Neuronal stem cell (in vitro differentiated cells): ENCODE data around the gene RTP4.
"Not testable (repeated sequence)": the region's sequence is repeated elsewhere in the genome, so short reads cannot be mapped to it uniquely, and the experiment has no call there.

Source experiments
- DNase-seq: peaks from one replicate; pipeline ENCODE4 v3.0.0-alpha.2; 2013; ENCODE audit warnings: low spot score
- H2AFZ ChIP-seq: one replicate; pipeline ENCODE4 v1.6.1; 2013; ENCODE audit warnings: mild to moderate bottlenecking, low read length, inconsistent platforms
- H2AK5ac ChIP-seq: 2 replicates; pipeline ENCODE4 v1.6.1; 2013; ENCODE audit warnings: low read depth, mild to moderate bottlenecking, inconsistent platforms, low read length, moderate library complexity, mixed read lengths
- H2BK120ac ChIP-seq: 2 replicates; pipeline ENCODE4 v1.6.1; 2013; ENCODE audit warnings: low read depth, mild to moderate bottlenecking, inconsistent platforms, low read length, moderate library complexity, mixed read lengths
- H2BK12ac ChIP-seq: one replicate; pipeline ENCODE4 v1.6.1; 2013; ENCODE audit warnings: low read length, inconsistent platforms
- H2BK15ac ChIP-seq: 2 replicates; pipeline ENCODE4 v1.6.1; 2013; ENCODE audit warnings: mild to moderate bottlenecking, low read length, inconsistent platforms, mixed read lengths
- H2BK5ac ChIP-seq: one replicate; pipeline ENCODE4 v1.6.1; 2013; ENCODE audit warnings: inconsistent platforms, mild to moderate bottlenecking, low read length, moderate library complexity
- H3K14ac ChIP-seq: one replicate; pipeline ENCODE4 v1.6.1; 2013; ENCODE audit warnings: low read length, inconsistent platforms
- H3K18ac ChIP-seq: 2 replicates; pipeline ENCODE4 v1.6.1; 2013; ENCODE audit warnings: low read length, inconsistent platforms
- H3K23ac ChIP-seq: 2 replicates; pipeline ENCODE4 v1.6.1; 2013; ENCODE audit warnings: low read depth, mild to moderate bottlenecking, mixed read lengths, low read length, inconsistent platforms; ENCODE audit not compliant: poor library complexity
- H3K27ac ChIP-seq: replicated peaks from 3 replicates; pipeline ENCODE4 v1.5.1; 2013; ENCODE audit warnings: low read length, inconsistent platforms
- H3K27me3 ChIP-seq, 3 experiments: 2 replicates each; pipeline ENCODE4 v1.6.1; 2013; ENCODE audit warnings: low read length in 3 of 3, mild to moderate bottlenecking in 2 of 3, inconsistent platforms in 1 of 3, low read depth in 1 of 3, mixed read lengths in 1 of 3, moderate library complexity in 1 of 3; ENCODE audit not compliant: control insufficient read depth in 3 of 3, insufficient read depth in 3 of 3
- H3K36me3 ChIP-seq, 2 donors: replicated peaks in 1 of 2; 2 replicates each; pipeline ENCODE4 v1.6.1; 2013; ENCODE audit warnings: low read length in 2 of 2; ENCODE audit not compliant: control insufficient read depth in 2 of 2, insufficient read depth in 2 of 2
- H3K4ac ChIP-seq: 2 replicates; pipeline ENCODE4 v1.6.1; 2013; ENCODE audit warnings: inconsistent platforms, mild to moderate bottlenecking, low read length, moderate library complexity
- H3K4me1 ChIP-seq, 2 donors: 1 replicate in 1 of 2; 2 replicates in 1 of 2; pipeline ENCODE4 v1.6.1; 2013; ENCODE audit warnings: low read length in 2 of 2, low read depth in 1 of 2; ENCODE audit not compliant: control insufficient read depth in 2 of 2, insufficient read depth in 1 of 2
- H3K4me2 ChIP-seq: one replicate; pipeline ENCODE4 v1.6.1; 2013; ENCODE audit warnings: mild to moderate bottlenecking, low read length, inconsistent platforms; ENCODE audit not compliant: insufficient read depth, poor library complexity, severe bottlenecking
- H3K4me3 ChIP-seq, 2 donors: 2 replicates each; pipeline ENCODE4 v1.5.1; 2013; ENCODE audit warnings: low read length in 2 of 2, mild to moderate bottlenecking in 2 of 2, inconsistent platforms in 1 of 2, moderate library complexity in 1 of 2
- H3K79me1 ChIP-seq: one replicate; pipeline ENCODE4 v1.6.1; 2013; ENCODE audit warnings: low read depth, mild to moderate bottlenecking, inconsistent platforms, low read length, moderate library complexity
- H3K9ac ChIP-seq: one replicate; pipeline ENCODE4 v1.6.1; 2013; ENCODE audit warnings: mild to moderate bottlenecking, low read depth, low read length, inconsistent platforms; ENCODE audit not compliant: poor library complexity
- H3K9me3 ChIP-seq, 2 donors: replicated peaks in 1 of 2; 2 replicates each; pipeline versions ENCODE3 to v1.6.1; 2013; ENCODE audit warnings: low read length in 2 of 2, mild to moderate bottlenecking in 2 of 2, inconsistent platforms in 1 of 2, low read depth in 1 of 2, mixed read lengths in 1 of 2, moderate library complexity in 1 of 2; ENCODE audit not compliant: control insufficient read depth in 2 of 2, insufficient read depth in 1 of 2
- H4K8ac ChIP-seq: one replicate; pipeline ENCODE4 v1.6.1; 2013; ENCODE audit warnings: low read depth, mild to moderate bottlenecking, inconsistent platforms, low read length, moderate library complexity
- H4K91ac ChIP-seq: one replicate; pipeline ENCODE4 v1.6.1; 2013; ENCODE audit warnings: low read length, low read depth, mild to moderate bottlenecking, inconsistent platforms; ENCODE audit not compliant: poor library complexity
- WGBS, 2 donors: extraction: QIAGEN DNeasy Blood & Tissue Kit; methylation state at CpG; one replicate each; pipeline ENCODE4 v1.1.7; 2013; ENCODE audit warnings: missing lambda C conversion rate in 2 of 2, mixed read lengths in 1 of 2; ENCODE audit not compliant: insufficient read length in 2 of 2, insufficient replicate concordance in 1 of 2; ENCODE audit errors: extremely low coverage in 2 of 2; 5-methylcytosine and 5-hydroxymethylcytosine counted together

RTP4 gene

DNA sequence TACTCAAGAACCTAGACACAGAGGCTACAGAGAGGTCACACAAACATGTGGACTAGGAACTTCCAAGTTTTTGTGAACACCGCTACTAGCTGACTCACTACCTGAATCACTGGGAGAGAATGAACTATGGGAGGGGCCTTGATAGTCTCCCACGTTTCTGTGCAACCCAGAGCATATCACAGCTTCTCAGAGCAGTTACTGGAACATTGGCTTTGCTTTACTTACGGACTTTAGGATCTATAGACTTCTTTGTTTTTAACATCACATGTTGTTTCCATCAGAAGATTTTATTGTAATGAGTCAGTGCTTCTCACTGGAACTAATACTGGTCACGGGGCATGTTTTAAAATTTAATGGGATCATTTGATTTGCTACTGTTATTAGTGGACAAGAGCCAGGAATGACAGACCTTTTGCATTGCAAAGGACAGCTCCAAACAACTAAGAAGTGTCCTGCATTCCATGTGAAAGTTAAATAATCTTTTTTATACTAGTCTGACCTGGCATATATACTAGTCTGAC, 35.6 kb downstream of the RTP4 start:
- no peak for DNase-seq
- H2BK15ac ChIP-seq = no peak overlapping the region
- H3K23ac ChIP-seq = no peak overlapping the region
- peaks cover 0 to 2% of the 10 kb centered on the region in 2 donors for H3K9me3 ChIP-seq
- H2BK12ac ChIP-seq = no peak overlapping the region
- no peaks in the 10 kb centered on the region for H3K27me3 ChIP-seq
- no peak overlapping the region for H4K91ac ChIP-seq
- no peak overlapping the region for H3K18ac ChIP-seq
- no peak overlapping the region for H3K27ac ChIP-seq
- no peak overlapping the region for H3K4me3 ChIP-seq
- H2AK5ac ChIP-seq = no peak overlapping the region
- H3K14ac ChIP-seq = no peak overlapping the region
- H2AFZ ChIP-seq = no peak overlapping the region
- no peak overlapping the region for H3K9ac ChIP-seq
- H2BK120ac ChIP-seq = no peak overlapping the region
- H3K79me1 ChIP-seq = no peaks in the 10 kb centered on the region
- H4K8ac ChIP-seq = no peak overlapping the region
- no peak overlapping the region for H2BK5ac ChIP-seq
- WGBS, 2 donors = no CpG with 5 or more reads among the region's 4 CpGs
- no peak overlapping the region for H3K4me2 ChIP-seq
- H3K36me3 ChIP-seq = no peaks in the 10 kb centered on the region
- no peaks in the 10 kb centered on the region for H3K4me1 ChIP-seq
- H3K4ac ChIP-seq = no peak overlapping the region

DNA sequence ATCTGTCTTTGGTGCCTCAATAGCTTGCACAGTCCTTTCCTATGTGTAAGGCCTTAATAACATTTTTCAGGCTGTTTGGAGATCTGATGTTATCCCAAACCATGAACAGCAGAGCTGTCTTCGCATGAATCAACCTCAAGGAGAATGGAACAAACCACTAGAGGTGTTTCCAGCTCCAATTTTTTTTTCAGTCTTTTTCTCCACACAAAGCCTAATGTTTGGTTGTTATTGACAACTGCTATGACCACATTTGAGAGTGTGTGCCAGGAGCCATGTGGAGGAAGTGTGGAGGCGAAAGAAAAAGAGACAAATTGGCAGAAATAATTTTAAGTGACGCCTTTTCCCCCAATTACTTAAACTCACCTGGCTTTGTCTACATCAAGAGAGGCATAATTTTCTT, 38.7 kb downstream of the RTP4 start:
- Histone ChIP-seq H4K8ac (no peak overlapping the region), H3K18ac (no peak overlapping the region), H3K4ac (no peak overlapping the region), H3K79me1 (no peaks in the 10 kb centered on the region), H2BK15ac (no peak overlapping the region), H4K91ac (no peak overlapping the region), H2BK12ac (no peak overlapping the region), H3K23ac (no peak overlapping the region), H3K14ac (no peak overlapping the region), H3K4me3 (no peak overlapping the region), H3K4me1 (peaks cover 0 to 3% of the 10 kb centered on the region in 2 donors), H2AFZ (no peak overlapping the region), H3K4me2 (no peak overlapping the region), H3K9me3 (no peaks in the 10 kb centered on the region), H3K9ac (no peak overlapping the region), H2BK120ac (no peak overlapping the region), H3K27ac (no peak overlapping the region), H3K36me3 (no peaks in the 10 kb centered on the region), H2AK5ac (no peak overlapping the region), H2BK5ac (no peak overlapping the region), H3K27me3 (no peaks in the 10 kb centered on the region)
- WGBS, 2 donors = no CpG with 5 or more reads among the region's 3 CpGs
- no peak for DNase-seq

DNA sequence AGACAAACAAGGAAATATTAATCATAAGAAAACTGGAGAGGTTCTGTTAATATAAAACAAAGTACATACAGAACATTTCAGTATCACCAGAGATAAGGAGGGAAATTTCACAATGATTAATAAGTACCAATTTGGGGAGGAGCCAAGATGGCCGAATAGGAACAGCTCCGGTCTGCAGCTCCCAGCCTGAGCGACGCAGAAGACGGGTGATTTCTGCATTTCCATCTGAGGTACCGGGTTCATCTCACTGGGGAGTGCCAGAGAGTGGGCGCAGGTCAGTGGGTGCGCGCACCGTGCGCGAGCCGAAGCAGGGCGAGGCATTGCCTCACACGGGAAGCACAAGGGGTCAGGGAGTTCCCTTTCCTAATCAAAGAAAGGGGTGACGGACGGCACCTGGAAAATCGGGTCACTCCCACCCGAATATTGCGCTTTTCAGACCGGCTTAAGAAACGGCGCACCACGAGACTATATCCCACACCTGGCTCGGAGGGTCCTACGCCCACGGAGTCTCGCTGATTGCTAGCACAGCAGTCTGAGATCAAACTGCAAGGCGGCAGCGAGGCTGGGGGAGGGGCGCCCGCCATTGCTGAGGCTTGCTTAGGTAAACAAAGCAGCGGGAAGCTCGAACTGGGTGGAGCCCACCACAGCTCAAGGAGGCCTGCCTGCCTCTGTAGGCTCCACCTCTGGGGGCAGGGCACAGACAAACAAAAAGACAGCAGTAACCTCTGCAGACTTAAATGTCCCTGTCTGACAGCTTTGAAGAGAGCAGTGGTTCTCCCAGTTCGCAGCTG, 44.0 kb downstream of the RTP4 start:
- H2BK15ac ChIP-seq, H3K23ac ChIP-seq, H2BK5ac ChIP-seq, H2AFZ ChIP-seq, H3K4me3 ChIP-seq, H3K4me1 ChIP-seq, H3K18ac ChIP-seq, H4K91ac ChIP-seq, H3K36me3 ChIP-seq, H3K9me3 ChIP-seq, H3K4me2 ChIP-seq, H4K8ac ChIP-seq, H2BK12ac ChIP-seq, H3K27ac ChIP-seq, H3K4ac ChIP-seq, H3K9ac ChIP-seq, DNase-seq, H3K27me3 ChIP-seq, H2BK120ac ChIP-seq, H3K14ac ChIP-seq, H2AK5ac ChIP-seq, H3K79me1 ChIP-seq: not testable (repeated sequence)
- WGBS, 2 donors = no CpG with 5 or more reads among the region's 35 CpGs
